Neuron (in vitro differentiated cells): Measurements from ENCODE around the gene CENPX.
"Not testable (repeated sequence)": the region's sequence is repeated elsewhere in the genome, so short reads cannot be mapped to it uniquely, and the experiment has no call there.

ENCODE experiments used
- H2AFZ ChIP-seq: one replicate; pipeline ENCODE4 v1.6.1; 2013; ENCODE audit warnings: low read depth, mild to moderate bottlenecking, inconsistent platforms, low read length, moderate library complexity
- H3K27me3 ChIP-seq: one replicate; pipeline ENCODE4 v1.6.1; 2013; ENCODE audit warnings: low read length; ENCODE audit not compliant: insufficient read depth
- H3K36me3 ChIP-seq: one replicate; pipeline ENCODE4 v1.6.1; 2013; ENCODE audit warnings: low read length; ENCODE audit not compliant: insufficient read depth
- H3K4me1 ChIP-seq: one replicate; pipeline ENCODE4 v1.6.1; 2013; ENCODE audit warnings: low read length; ENCODE audit not compliant: insufficient read depth
- H3K4me3 ChIP-seq: 2 replicates; pipeline ENCODE4 v1.5.1; 2013; ENCODE audit warnings: mild to moderate bottlenecking, low read length, moderate library complexity
- H3K9me3 ChIP-seq: one replicate; pipeline ENCODE4 v1.6.1; 2013; ENCODE audit warnings: low read length

The CENPX gene

GRCh38 chr17:82041144-82041814 is 18.6 kb upstream of the CENPX start:
- Histone ChIP-seq H3K9me3 (no peaks in the 10 kb centered on the region), H3K4me1 (peaks cover 7% of the 10 kb centered on the region), H3K4me3 (no peak overlapping the region), H3K36me3 (no peaks in the 10 kb centered on the region), H3K27me3 (no peaks in the 10 kb centered on the region), H2AFZ (no peak overlapping the region)

- Histone ChIP-seq H3K4me1 (peaks cover 12% of the 10 kb centered on the region), H3K9me3 (no peaks in the 10 kb centered on the region), H2AFZ (no peak overlapping the region), H3K27me3 (no peaks in the 10 kb centered on the region), H3K36me3 (peaks cover 7% of the 10 kb centered on the region), H3K4me3 (no peak overlapping the region)
Measured at GRCh38 chr17:82039695-82040299, 17.1 kb upstream of the CENPX start.

GRCh38 chr17:82038796-82039409 is 16.2 kb upstream of the CENPX start:
- H3K9me3 ChIP-seq, H3K36me3 ChIP-seq: not testable (repeated sequence)
- H3K4me1 ChIP-seq: peaks cover 16% of the 10 kb centered on the region

GRCh38 chr17:82037889-82038195 is 15.2 kb upstream of the CENPX start:
- Histone ChIP-seq H3K36me3 (peaks cover 7% of the 10 kb centered on the region), H3K4me3 (peak overlapping the region; percentile 85), H3K9me3 (no peaks in the 10 kb centered on the region), H3K4me1 (peaks cover 17% of the 10 kb centered on the region), H2AFZ (peak overlapping the region; percentile 33), H3K27me3 (no peaks in the 10 kb centered on the region)

More at GRCh38 chr17:82038796-82039409, 16.2 kb upstream of the CENPX start:
- not testable (repeated sequence) for H3K27me3 ChIP-seq, H2AFZ ChIP-seq, H3K4me3 ChIP-seq

GRCh38 chr17:82037092-82037888 is 14.6 kb upstream of the CENPX start, which contains the start of gene DCXR:
TSS of gene DCXR (minus strand) at chr17:82037697. CDS start at chr17:82037682, 15 bp downstream.
- H2AFZ ChIP-seq: peak within 1 kb of the TSS; percentile 33
- peaks cover 7% of the 10 kb centered on the region for H3K36me3 ChIP-seq
- no peaks in the 10 kb centered on the region for H3K27me3 ChIP-seq
- peaks cover 23% of the 10 kb centered on the region for H3K4me1 ChIP-seq
- H3K4me3 ChIP-seq: peak within 1 kb of the TSS; percentile 85
- no peaks in the 10 kb centered on the region for H3K9me3 ChIP-seq

- peak overlapping the region; percentile 85 for H3K4me3 ChIP-seq
- no peaks in the 10 kb centered on the region for H3K9me3 ChIP-seq
- H2AFZ ChIP-seq: no peak overlapping the region
- H3K4me1 ChIP-seq: peaks cover 27% of the 10 kb centered on the region
- H3K27me3 ChIP-seq: no peaks in the 10 kb centered on the region
- H3K36me3 ChIP-seq: peaks cover 7% of the 10 kb centered on the region
Measured at GRCh38 chr17:82036634-82037091, 14.0 kb upstream of the CENPX start.

GRCh38 chr17:82035956-82036633 is 13.4 kb upstream of the CENPX start:
- Histone ChIP-seq H3K27me3 (no peaks in the 10 kb centered on the region), H3K4me1 (peaks cover 27% of the 10 kb centered on the region), H2AFZ (no peak overlapping the region), H3K9me3 (no peaks in the 10 kb centered on the region), H3K36me3 (peaks cover 7% of the 10 kb centered on the region), H3K4me3 (peak overlapping the region; percentile 85)

GRCh38 chr17:82035488-82035887 is 12.8 kb upstream of the CENPX start:
- no peaks in the 10 kb centered on the region for H3K9me3 ChIP-seq
- H3K27me3 ChIP-seq: no peaks in the 10 kb centered on the region
- H3K4me3 ChIP-seq: no peak overlapping the region
- H3K4me1 ChIP-seq: peaks cover 30% of the 10 kb centered on the region
- no peak overlapping the region for H2AFZ ChIP-seq
- peaks cover 7% of the 10 kb centered on the region for H3K36me3 ChIP-seq

- Histone ChIP-seq H3K4me3 (no peak overlapping the region), H3K27me3 (no peaks in the 10 kb centered on the region), H2AFZ (no peak overlapping the region), H3K9me3 (no peaks in the 10 kb centered on the region), H3K4me1 (peaks cover 33% of the 10 kb centered on the region), H3K36me3 (peaks cover 7% of the 10 kb centered on the region)
Measured at GRCh38 chr17:82034371-82035011, 11.8 kb upstream of the CENPX start.

GRCh38 chr17:82033359-82034085 is 10.8 kb upstream of the CENPX start:
- Histone ChIP-seq H3K4me1 (peaks cover 33% of the 10 kb centered on the region), H3K27me3 (no peaks in the 10 kb centered on the region), H3K9me3 (no peaks in the 10 kb centered on the region), H3K36me3 (peaks cover 7% of the 10 kb centered on the region), H3K4me3 (no peak overlapping the region), H2AFZ (no peak overlapping the region)

GRCh38 chr17:82031885-82032627 is 9.4 kb upstream of the CENPX start:
- Histone ChIP-seq H3K4me3 (peak overlapping the region; percentile 39), H3K4me1 (peaks cover 33% of the 10 kb centered on the region), H3K9me3 (no peaks in the 10 kb centered on the region), H2AFZ (no peak overlapping the region), H3K27me3 (no peaks in the 10 kb centered on the region), H3K36me3 (peaks cover 7% of the 10 kb centered on the region)
